ENCODE data around the gene TMEM107. TPM values are rescaled to one million over a fixed set of nuclear protein-coding genes. Genes with fewer than 3 reads are reported as not detected.
A peak's percentile ranks its signal among the peaks of the same experiment; 100 is the strongest.
"Not testable (repeated sequence)": the region's sequence is repeated elsewhere in the genome, so short reads cannot be mapped to it uniquely, and the experiment has no call there.

TMEM107 gene
- total RNA-seq, 1 experiment from 2014 or later, result 12.6 TPM

GRCh38 chr17:8189711-8190477 is 13.7 kb upstream of the TMEM107 start, which contains the start of gene BORCS6:
BORCS6 (minus strand) TSS chr17:8190180; CDS start chr17:8190140, 40 bp downstream.
- DNase-seq (ENCODE audit: low spot score), result peak; percentile 92

GRCh38 chr17:8189041-8189710 is 13.0 kb upstream of the TMEM107 start:
- DNase-seq (ENCODE audit: low spot score), result peak; percentile 12

- DNase-seq (ENCODE audit: low spot score), result no peak
Observed at GRCh38 chr17:8188263-8188839, 12.2 kb upstream of the TMEM107 start.

- peak; percentile 98 for DNase-seq (ENCODE audit: low spot score)
Observed at GRCh38 chr17:8187517-8188262, 11.5 kb upstream of the TMEM107 start.

- DNase-seq (ENCODE audit: low spot score), result peak; percentile 95
Observed at GRCh38 chr17:8186787-8187516, 10.8 kb upstream of the TMEM107 start.

GRCh38 chr17:8186446-8186786 is 10.2 kb upstream of the TMEM107 start:
- DNase-seq (ENCODE audit: low spot score), result no peak

GRCh38 chr17:8185582-8186445 is 9.6 kb upstream of the TMEM107 start:
- peak; percentile 80 for DNase-seq (ENCODE audit: low spot score)

GRCh38 chr17:8176998-8177731 is 985 bp upstream of the TMEM107 start:
- no peak for DNase-seq (ENCODE audit: low spot score)

GRCh38 chr17:8175795-8176196 is 384 bp downstream of the TMEM107 start:
- DNase-seq (ENCODE audit: low spot score), result no peak

- no peak for DNase-seq (ENCODE audit: low spot score)
Observed at GRCh38 chr17:8173871-8174322, 2.3 kb downstream of the TMEM107 start.

GRCh38 chr17:8173056-8173870 is 2.9 kb downstream of the TMEM107 start:
- DNase-seq (ENCODE audit: low spot score), result peak; percentile 94

GRCh38 chr17:8170186-8170585 is 6.0 kb downstream of the TMEM107 start:
- not testable (repeated sequence) for DNase-seq (ENCODE audit: low spot score)

- no peak for DNase-seq (ENCODE audit: low spot score)
Observed at GRCh38 chr17:8167526-8167925, 8.7 kb downstream of the TMEM107 start.

GRCh38 chr17:8166731-8167130 is 9.4 kb downstream of the TMEM107 start:
- no peak for DNase-seq (ENCODE audit: low spot score)

- DNase-seq (ENCODE audit: low spot score), result no peak
Observed at GRCh38 chr17:8164815-8165131, 11.4 kb downstream of the TMEM107 start.

- DNase-seq (ENCODE audit: low spot score), result peak; percentile 7
Observed at GRCh38 chr17:8163978-8164814, 12.0 kb downstream of the TMEM107 start.

GRCh38 chr17:8162997-8163977 is 12.9 kb downstream of the TMEM107 start:
- no peak for DNase-seq (ENCODE audit: low spot score)
